Stimulated activated CD4-positive, alpha-beta T cell treated with anti-CD3 and anti-CD28 coated beads, TNF-alpha, amount 100 ng/mL, for 24 hours (primary cell): ENCODE measurements around the gene CDIPT.
"Not testable (repeated sequence)": the region's sequence is repeated elsewhere in the genome, so short reads cannot be mapped to it uniquely, and the experiment has no call there.

Experiments used
- DNase-seq, 3 experiments: peaks; one replicate each; pipeline ENCODE4 v3.0.0-alpha.2; 2020; ENCODE audit warnings: low read depth in 3 of 3

CDIPT gene

DNA sequence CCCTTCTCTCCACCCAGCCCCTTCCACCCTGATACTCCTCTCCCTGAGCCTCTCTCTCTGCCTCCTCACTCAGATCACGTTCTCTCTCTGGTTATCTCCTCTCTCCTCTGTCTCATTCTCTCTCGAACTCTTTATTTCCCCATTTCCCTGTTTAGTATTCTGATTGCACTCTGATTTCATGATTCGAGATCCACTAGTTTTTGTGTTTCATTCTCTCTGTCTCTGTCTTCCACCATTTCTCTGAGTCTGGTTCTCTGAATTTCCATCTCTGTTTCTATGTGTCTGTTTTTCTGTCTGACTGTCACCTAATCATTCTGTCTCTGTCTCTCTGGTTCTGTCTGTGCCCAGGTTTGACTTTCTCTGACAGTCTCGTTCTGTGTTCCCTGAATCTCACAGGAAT is 34.3 kb upstream of the CDIPT start:
- DNase-seq = no peak

GRCh38 chr16:29896841-29897240 is 33.8 kb upstream of the CDIPT start:
- DNase-seq = no peak

DNA sequence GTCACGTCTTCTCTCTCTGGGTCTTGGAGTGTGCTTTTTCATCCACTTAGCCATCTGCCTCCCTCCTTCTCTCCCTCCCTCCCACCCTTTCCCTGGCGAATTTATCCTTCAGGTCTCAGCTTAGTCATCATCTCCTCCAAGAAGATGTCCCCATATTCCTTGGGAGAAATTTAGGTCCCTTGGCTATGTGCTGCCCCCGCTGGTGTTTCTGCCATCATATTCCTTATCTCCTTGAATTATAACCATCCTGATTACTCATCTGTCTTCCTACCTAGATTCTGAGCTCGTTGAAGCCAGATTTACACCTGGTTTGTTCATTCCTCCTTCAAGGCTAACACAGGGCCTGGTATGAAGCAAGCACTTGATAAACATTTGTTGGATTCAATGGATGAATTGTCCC is 31.3 kb upstream of the CDIPT start:
- no peak for DNase-seq

DNA sequence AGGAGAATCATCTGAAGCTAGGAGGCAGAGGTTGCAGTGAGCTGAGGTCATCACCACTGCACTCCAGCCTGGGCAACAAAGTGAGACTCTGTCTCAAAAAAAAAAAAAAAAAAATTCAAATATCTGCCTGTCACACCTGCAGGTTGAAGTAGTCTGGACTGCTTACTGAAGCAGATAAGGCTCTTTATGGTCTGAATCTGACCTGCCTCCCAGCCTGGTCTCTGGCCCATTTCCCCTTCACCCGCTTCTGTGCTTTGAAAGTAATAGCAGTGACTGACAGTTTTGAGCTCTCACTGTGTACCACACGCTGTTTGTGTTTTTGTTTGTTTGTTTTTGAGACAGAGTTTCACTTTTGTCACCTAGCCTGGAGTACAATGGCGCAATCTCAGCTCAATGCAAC is 30.5 kb upstream of the CDIPT start:
- no peak for DNase-seq

DNA sequence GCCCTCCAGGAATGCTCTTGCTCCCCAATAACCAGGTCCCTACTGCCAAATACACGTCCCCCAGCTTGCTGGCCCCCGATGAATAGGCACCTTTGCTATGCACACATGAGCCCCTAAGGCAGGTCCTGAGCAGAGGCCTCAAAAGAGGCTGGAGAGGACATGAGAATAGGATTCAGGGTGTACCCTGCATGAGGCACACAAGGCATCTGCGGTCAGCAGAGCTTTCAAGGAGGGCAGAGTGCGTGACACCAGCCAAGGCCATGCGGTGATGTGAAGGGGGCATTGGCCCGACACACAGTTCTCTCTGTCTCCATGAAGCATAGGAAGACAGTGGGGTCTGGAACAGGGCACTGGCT is 29.4 kb upstream of the CDIPT start:
- DNase-seq = no peak

DNA sequence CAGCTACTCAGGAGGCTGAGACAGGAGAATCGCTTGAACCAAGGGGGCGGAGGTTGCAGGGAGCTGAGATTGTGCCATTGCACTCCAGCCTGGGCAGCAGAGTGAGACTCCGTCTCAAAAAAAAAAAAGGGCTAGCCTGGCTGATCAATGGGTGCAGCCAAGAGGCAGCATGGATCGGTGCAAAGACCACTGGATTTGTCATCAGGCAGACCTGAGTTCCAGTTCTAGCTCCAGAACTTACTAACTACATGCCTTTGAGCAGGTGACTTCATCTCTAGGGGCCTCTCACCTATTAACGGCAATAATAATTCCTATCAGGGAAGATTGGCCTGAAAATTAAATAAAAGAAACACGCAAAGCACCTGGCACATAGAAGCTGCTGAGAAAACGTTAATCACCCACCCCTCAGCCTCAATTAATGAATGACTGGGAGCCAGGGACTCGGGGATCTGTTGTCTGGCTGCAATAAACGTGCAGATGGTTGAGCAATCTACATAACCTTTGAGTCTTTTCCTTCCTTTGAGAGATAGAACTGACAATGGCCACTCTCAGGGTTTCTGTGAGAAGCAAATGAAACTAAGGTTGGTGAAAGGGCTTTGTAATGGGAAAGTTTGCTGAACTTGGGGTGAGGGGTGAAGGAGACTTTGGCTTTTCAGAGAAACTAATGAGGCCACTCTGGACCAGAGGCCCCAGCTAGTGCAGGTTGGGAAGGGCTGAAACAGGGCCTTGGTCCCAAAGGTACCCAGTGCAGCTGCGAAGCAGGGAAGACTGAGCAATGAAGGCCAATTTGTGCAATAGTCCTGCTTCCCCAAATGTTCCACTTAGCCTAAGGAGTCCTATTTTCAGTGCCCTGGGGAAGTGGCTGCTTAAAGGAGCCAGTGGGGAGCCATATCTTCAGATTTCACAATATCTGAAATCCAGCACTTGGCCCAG is 28.8 kb upstream of the CDIPT start:
- DNase-seq = no peak

GRCh38 chr16:29889372-29889771 is 26.3 kb upstream of the CDIPT start:
- DNase-seq = not testable (repeated sequence)

DNA sequence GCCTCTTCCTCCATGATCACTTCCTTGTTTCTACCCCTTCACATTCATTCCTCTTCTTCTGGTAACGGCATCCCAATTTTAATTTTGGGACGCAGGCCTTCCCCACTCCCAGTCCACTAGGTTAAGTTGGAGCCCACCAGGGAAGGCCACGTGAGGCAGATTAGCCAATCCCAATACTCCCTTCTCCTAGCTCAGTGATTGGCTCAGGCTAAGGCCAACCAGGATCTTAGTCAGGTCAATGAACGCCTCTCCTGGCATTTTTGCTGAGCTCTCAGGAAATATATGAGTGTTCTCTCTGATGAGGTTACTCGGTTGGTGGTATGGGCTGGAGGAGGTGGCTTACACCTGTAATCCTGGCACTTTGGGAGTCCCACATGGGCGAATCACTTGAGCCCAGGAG is 21.0 kb upstream of the CDIPT start:
- no peak for DNase-seq

GRCh38 chr16:29881050-29881449 is 18.0 kb upstream of the CDIPT start:
- no peak for DNase-seq

DNA sequence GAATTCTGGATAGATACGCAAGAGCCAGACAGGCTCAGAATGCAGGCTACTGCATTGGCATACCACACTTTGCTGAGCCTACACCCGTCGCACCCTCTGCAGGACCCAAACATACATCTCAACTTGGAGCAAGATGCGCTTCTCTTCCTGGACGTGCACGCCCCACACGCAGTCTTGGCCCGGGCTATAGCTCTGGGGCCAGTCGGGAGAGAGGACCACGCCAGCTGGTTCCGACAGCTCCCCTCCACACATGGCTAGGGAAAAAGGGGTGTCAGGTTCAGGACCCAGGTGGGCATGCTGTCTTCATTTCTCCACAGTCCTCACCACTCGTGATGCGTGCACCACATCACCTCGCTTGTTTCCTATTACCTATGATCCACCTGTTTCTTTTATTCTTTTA is 15.1 kb upstream of the CDIPT start:
- no peak for DNase-seq

- DNase-seq = peak in 1 of 3 experiments; percentile 70
These were observed 14.4 kb upstream of the CDIPT start for GRCh38 chr16:29877266-29877961.

GRCh38 chr16:29876594-29877249 is 13.7 kb upstream of the CDIPT start:
- DNase-seq = peak in 2 of 3 experiments; percentile 12 to 33

DNA sequence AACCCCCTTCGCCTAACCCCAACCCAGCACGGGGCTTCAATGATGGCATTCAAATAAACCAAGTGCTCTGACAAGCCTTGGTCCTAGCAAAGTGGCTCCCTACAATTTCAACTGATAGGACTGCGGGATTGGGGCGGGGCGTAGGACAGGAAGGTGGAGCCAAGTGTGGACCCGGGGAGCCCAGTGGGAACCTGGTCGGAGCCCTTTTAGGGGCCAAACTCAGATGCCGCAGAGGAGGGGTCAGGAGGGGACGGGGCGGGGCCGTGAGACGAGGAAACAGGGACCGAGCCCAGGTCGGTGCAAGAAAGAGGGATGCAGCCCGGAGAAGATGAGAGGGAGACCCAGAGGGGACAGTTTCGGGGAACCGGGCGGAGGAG is 13.2 kb upstream of the CDIPT start:
- no peak for DNase-seq

DNA sequence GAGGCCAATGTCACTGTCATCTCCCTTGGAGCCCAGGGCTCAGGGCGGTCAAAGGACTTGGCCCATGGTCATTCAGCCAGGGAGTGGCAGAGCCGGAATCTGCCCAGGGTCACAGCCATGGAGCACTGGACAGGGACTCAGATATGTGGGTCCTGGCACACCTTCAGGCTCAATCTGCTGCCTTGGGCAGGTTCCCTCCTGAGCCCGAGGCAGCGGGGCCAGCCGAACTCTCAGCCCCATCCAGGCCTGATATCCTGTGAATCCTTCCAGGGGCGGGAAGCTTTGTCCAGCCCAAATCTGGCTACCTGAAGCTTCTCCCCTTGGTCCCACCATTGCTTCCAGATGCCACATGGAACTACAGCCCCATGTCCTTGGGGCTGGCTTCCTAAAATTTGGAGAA is 12.2 kb upstream of the CDIPT start:
- DNase-seq = no peak

DNA sequence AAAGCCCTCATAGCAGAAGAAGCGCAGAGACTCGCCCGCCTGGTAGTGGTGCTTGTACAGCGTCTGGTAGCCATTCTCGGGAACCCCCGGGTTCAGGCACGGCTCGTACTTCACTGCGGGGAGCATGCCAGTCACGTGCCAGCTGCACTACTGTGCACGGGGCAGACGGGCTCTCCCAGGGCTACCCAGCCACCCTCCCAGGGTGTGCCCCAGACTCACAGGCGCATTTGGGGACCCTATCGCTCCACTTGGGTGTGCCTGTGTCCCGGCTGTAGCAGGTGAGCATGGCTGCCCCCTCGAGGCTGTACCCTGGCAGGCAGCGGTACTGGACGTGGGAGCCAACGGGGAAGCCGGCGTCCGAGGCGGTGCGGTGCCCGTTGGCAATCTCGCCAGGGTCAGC is 10.3 kb upstream of the CDIPT start:
- DNase-seq = no peak

GRCh38 chr16:29871822-29872546 is 9.0 kb upstream of the CDIPT start:
- no peak for DNase-seq

DNA sequence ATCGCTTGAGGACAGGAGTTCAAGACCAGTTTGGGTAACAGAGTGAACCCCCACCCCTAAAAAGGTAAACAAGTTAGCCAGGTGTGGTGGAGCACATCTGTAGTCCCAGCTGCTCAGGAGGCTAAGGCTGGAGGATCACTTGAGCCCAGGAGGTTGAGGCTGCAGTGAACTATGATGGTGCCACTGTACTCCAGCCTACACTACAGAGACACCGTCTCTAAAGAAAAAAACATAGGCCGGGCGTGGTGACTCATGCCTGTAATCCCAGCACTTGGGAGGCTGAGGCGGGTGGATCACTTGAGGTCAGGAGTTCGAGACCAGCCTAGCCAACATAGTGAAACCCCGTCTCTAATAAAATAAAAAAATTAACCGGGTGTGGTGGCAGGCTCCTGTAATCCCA is 6.0 kb upstream of the CDIPT start:
- DNase-seq = not testable (repeated sequence)

GRCh38 chr16:29868396-29869009 is 5.5 kb upstream of the CDIPT start:
- no peak for DNase-seq

DNA sequence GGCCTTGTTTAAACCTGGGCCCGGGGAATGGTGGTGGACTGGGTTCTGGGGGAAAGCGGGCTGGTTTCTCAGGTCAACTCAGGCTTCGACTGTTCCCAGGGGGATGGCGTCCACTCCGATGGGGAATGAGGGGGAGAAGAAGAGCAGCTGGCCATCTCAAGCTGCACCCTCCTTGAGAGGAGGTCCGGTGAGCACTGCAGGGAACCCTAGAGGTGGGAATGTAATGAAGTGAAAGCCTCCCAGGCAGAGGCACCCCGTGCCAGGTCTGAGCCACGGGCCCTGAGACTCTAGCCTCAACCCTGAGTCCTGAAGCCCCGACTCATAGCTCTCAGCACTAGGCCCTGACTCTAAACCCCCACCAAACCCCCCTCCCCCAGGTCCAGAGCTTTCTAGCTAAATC is 1.2 kb upstream of the CDIPT start:
- DNase-seq = no peak

DNA sequence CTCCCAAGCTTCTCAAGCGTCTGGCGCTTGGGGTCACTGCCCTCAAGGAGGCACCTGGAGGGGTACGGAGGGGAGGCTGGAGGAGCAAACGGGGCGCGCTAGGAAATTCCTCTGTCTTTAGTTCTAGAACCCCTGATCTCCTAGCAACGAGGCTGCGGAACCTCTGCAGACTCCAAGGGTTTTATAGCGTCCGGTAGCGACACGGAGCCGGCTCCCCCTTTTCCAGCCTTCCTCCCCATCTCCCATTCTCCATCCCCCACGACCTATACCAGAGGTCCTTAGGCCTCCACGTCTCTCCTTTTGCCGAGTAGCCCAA is 601 bp upstream of the CDIPT start:
- DNase-seq = no peak

GRCh38 chr16:29862383-29862883 is 593 bp downstream of the CDIPT start:
- no peak for DNase-seq

GRCh38 chr16:29860218-29860617 is 2.8 kb downstream of the CDIPT start:
- no peak for DNase-seq
